Esophagus squamous epithelium (tissue), 5 donors: ENCODE data around the gene CLCN3. TPM values are rescaled to one million over a fixed set of nuclear protein-coding genes. Genes with fewer than 3 reads are reported as not detected.

Experiments used
- DNase-seq: peaks from one replicate; lab custom pipeline; 2025; lab: John Stamatoyannopoulos, UW
- H3K27ac ChIP-seq, 4 donors: fragments of 200-600 bp; sonication (generic); one replicate each; pipeline ENCODE4 v1.5.1; 2016 to 2019; ENCODE audit warnings: mild to moderate bottlenecking in 1 of 4
- H3K27me3 ChIP-seq, 4 donors: fragments of 200-600 bp; sonication (generic); 1 replicate in 3 of 4; 2 replicates in 1 of 4; pipeline versions ENCODE4 v1.5.1 to v1.6.0; 2017 to 2021; ENCODE audit warnings: antibody characterized with exemption in 1 of 4
- H3K36me3 ChIP-seq, 3 donors: fragments of 200-600 bp; sonication (generic); one replicate each; pipeline ENCODE4 v1.5.1; 2016 to 2019
- H3K4me1 ChIP-seq, 3 donors: fragments of 200-600 bp; sonication (generic); one replicate each; pipeline ENCODE4 v1.5.1; 2017 to 2019
- H3K4me3 ChIP-seq, 4 donors: fragments of 200-600 bp; sonication (generic); 1 replicate in 3 of 4; 2 replicates in 1 of 4; pipeline ENCODE4 v1.5.1; 2016 to 2019; ENCODE audit warnings: mild to moderate bottlenecking in 2 of 4, moderate library complexity in 1 of 4
- H3K9me3 ChIP-seq, 3 donors: fragments of 200-600 bp; sonication (generic); one replicate each; pipeline ENCODE4 v1.5.1; 2016 to 2019
- POLR2A ChIP-seq, 4 donors: fragments of 450-650 bp; IDR thresholded peaks; one replicate each; pipeline ENCODE4 v1.6.1; 2017; ENCODE audit warnings: antibody characterized with exemption in 4 of 4, mild to moderate bottlenecking in 4 of 4, moderate library complexity in 3 of 4
- WGBS, 2 donors: methylation state at CpG; one replicate each; pipeline ENCODE4 v1.1.5; 2018; 5-methylcytosine and 5-hydroxymethylcytosine counted together
- intact Hi-C: fragments of 100-400 bp; cut with DNase I; formaldehyde crosslinking; loops from one replicate; pipeline ENCODE4 v1.15.0; 2022
- total RNA-seq, 4 donors: library from RNA; depleted of rRNA; stranded (reverse); fragments of >200 nt; gene quantifications; one replicate each; pipeline ENCODE4 v1.1.0, GENCODE V29; 2016
- TF ChIP-seq, protein P1 (sequence below), 6 experiments: fragments of 450-650 bp in 4 of 6; fragments of 200-600 bp in 2 of 6; sonication (generic) in 2 of 6; IDR thresholded peaks; one replicate each; pipeline ENCODE4 v1.5.1; 2016 to 2019; ENCODE audit warnings: antibody characterized with exemption in 6 of 6, mild to moderate bottlenecking in 4 of 6, moderate library complexity in 4 of 6
- donor health status: DM: yes; HTN: yes; CAD: no.

CLCN3 gene
- total RNA-seq, 4 donors from 2014 or later: 31.3 to 66.3 (median 46.1) TPM

DNA sequence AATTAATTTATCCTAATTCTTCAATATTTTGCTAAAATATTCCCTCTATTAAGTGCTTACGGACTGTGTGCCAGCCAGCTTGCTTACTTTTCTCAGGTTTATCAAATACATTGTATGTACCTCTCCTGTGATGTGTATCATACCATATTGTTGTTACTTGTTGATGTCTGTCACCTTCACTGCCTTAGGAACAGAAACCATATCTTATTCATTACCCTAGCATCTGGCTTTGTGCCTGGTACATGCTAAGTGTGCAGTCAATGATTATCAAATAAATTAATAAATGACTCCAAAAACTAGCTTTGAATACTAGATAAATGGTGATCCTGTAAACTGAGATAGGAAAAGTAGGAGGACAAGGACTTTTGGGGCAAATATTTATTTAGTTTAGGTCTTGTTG, 6.9 kb downstream of the CLCN3 start:
- Histone ChIP-seq H3K36me3 (peaks cover 0 to 4% (median 0%) of the 10 kb centered on the region in 3 donors), H3K9me3 (no peaks in the 10 kb centered on the region), H3K4me3 (no peak overlapping the region), H3K27ac (peak overlapping the region in 2 of 4 donors; percentile 9 to 18), H3K4me1 (peaks cover 0 to 54% (median 7%) of the 10 kb centered on the region in 3 donors), H3K27me3 (no peaks in the 10 kb centered on the region)
- intact Hi-C loops: no loop called here
- TF ChIP-seq POLR2A (IDR thresholded peaks at IDR 0.05): no peak
- TF ChIP-seq, protein P1, sequence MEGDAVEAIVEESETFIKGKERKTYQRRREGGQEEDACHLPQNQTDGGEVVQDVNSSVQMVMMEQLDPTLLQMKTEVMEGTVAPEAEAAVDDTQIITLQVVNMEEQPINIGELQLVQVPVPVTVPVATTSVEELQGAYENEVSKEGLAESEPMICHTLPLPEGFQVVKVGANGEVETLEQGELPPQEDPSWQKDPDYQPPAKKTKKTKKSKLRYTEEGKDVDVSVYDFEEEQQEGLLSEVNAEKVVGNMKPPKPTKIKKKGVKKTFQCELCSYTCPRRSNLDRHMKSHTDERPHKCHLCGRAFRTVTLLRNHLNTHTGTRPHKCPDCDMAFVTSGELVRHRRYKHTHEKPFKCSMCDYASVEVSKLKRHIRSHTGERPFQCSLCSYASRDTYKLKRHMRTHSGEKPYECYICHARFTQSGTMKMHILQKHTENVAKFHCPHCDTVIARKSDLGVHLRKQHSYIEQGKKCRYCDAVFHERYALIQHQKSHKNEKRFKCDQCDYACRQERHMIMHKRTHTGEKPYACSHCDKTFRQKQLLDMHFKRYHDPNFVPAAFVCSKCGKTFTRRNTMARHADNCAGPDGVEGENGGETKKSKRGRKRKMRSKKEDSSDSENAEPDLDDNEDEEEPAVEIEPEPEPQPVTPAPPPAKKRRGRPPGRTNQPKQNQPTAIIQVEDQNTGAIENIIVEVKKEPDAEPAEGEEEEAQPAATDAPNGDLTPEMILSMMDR (IDR thresholded peaks at IDR 0.05): no peak
- 96 to 100% methylated on average over 1 of the region's 1 CpG for WGBS, 2 donors
- no peak for DNase-seq

- intact Hi-C loops: no loop called here
- DNase-seq: no peak
- peaks cover 0 to 51% (median 0%) of the 10 kb centered on the region in 3 donors for H3K4me1 ChIP-seq
- TF ChIP-seq, protein P1 (IDR thresholded peaks at IDR 0.05): no peak
- no peak for TF ChIP-seq POLR2A (IDR thresholded peaks at IDR 0.05)
- no peaks in the 10 kb centered on the region for H3K9me3 ChIP-seq
- peak overlapping the region in 1 of 4 donors; percentile 14 for H3K27ac ChIP-seq
- peaks cover 0 to 4% (median 0%) of the 10 kb centered on the region in 3 donors for H3K36me3 ChIP-seq
- no peak overlapping the region for H3K4me3 ChIP-seq
- 45 to 53% methylated on average over 2 of the region's 2 CpGs for WGBS, 2 donors
- no peaks in the 10 kb centered on the region for H3K27me3 ChIP-seq
These were observed 8.2 kb downstream of the CLCN3 start for GRCh38 chr4:169628579-169628978.

GRCh38 chr4:169630069-169630468, 9.7 kb downstream of the CLCN3 start:
- no peak for DNase-seq
- H3K36me3 ChIP-seq: no peaks in the 10 kb centered on the region
- no peak for TF ChIP-seq POLR2A (IDR thresholded peaks at IDR 0.05)
- TF ChIP-seq, protein P1 (IDR thresholded peaks at IDR 0.05): no peak
- H3K4me3 ChIP-seq: no peak overlapping the region
- intact Hi-C loops: no loop called here
- H3K27me3 ChIP-seq: no peaks in the 10 kb centered on the region
- no peak overlapping the region for H3K27ac ChIP-seq
- WGBS, 2 donors: 96 to 97% methylated on average over 3 of the region's 3 CpGs
- no peaks in the 10 kb centered on the region for H3K9me3 ChIP-seq
- H3K4me1 ChIP-seq: peaks cover 0 to 57% (median 0%) of the 10 kb centered on the region in 3 donors

DNA sequence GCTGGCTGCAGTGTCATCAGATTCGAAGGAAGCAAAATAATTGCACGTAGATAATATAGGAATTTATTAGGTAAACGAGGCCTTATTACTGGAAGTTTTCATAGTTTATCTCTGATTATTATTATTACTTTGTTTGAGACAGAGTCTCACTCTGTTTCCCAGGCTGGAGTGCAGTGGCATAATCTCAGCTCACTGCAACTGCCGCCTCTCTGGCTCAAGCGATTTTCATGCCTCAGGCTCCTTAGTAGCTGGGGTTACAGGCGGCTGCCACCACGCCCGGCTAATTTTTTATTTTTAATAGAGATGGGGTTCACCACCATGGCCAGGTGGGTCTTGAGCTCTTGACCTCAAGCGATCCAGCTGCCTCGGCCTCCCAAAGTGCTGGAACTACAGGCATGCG, 12.5 kb downstream of the CLCN3 start:
- no peak for DNase-seq

GRCh38 chr4:169634975-169635374, 14.6 kb downstream of the CLCN3 start:
- DNase-seq: no peak
- Histone ChIP-seq H3K9me3 (no peaks in the 10 kb centered on the region), H3K27ac (peak overlapping the region in 3 of 4 donors; percentile 55 to 76 (median 73)), H3K27me3 (no peaks in the 10 kb centered on the region), H3K4me1 (peaks cover 0 to 32% (median 0%) of the 10 kb centered on the region in 3 donors), H3K4me3 (no peak overlapping the region), H3K36me3 (peaks cover 0 to 42% (median 0%) of the 10 kb centered on the region in 3 donors)
- TF ChIP-seq, protein P1 (IDR thresholded peaks at IDR 0.05): no peak
- TF ChIP-seq POLR2A (IDR thresholded peaks at IDR 0.05): no peak
- intact Hi-C loops: no loop called here
- 47 to 50% methylated on average over 1 of the region's 1 CpG for WGBS, 2 donors

More for the DNA sequence above, 12.5 kb downstream of the CLCN3 start:
- Histone ChIP-seq H3K4me1 (peaks cover 0 to 47% (median 0%) of the 10 kb centered on the region in 3 donors), H3K27ac (peak overlapping the region in 1 of 4 donors; percentile 27), H3K36me3 (peaks cover 0 to 21% (median 0%) of the 10 kb centered on the region in 3 donors), H3K27me3 (no peaks in the 10 kb centered on the region), H3K4me3 (no peak overlapping the region), H3K9me3 (no peaks in the 10 kb centered on the region)
- intact Hi-C loops: no loop called here
- TF ChIP-seq, protein P1 (IDR thresholded peaks at IDR 0.05): no peak
- TF ChIP-seq POLR2A (IDR thresholded peaks at IDR 0.05): no peak
- WGBS, 2 donors: 85 to 95% methylated on average over 11 of the region's 11 CpGs
